Cerebellar nuclear complex (tissue), 1 donor: ENCODE data around the gene NPIPB8.
"Not testable (repeated sequence)": the region's sequence is repeated elsewhere in the genome, so short reads cannot be mapped to it uniquely, and the experiment has no call there.

ENCODE experiments used
- DNase-seq, 2 experiments: peaks; one replicate each; lab custom pipeline; 2025; lab: John Stamatoyannopoulos, UW

Gene NPIPB8

GRCh38 chr16:28636093-28636823, 1.6 kb upstream of the NPIPB8 start:
- DNase-seq = not testable (repeated sequence)

- DNase-seq = not testable (repeated sequence)
Observed at GRCh38 chr16:28638359-28638758, 494 bp downstream of the NPIPB8 start.

GRCh38 chr16:28639959-28640358, 2.1 kb downstream of the NPIPB8 start:
- not testable (repeated sequence) for DNase-seq

DNA sequence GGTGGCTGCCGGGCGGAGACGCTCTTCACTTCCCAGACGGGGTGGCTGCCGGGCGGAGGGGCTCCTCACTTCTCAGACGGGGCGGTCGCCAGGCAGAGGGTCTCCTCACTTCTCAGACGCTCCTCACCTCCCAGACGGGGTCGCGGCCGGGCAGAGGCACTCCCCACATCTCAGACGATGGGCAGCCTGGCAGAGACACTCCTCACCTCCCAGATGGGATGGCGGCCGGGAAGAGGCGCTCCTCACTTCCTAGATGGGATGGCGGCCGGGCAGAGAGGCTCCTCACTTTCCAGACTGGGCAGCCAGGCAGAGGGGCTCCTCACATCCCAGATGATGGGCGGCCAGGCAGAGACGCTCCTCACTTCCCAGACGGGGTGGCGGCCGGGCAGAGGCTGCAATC, 28.4 kb downstream of the NPIPB8 start:
- DNase-seq = not testable (repeated sequence)

- DNase-seq = not testable (repeated sequence)
Observed at GRCh38 chr16:28667480-28667879, 29.6 kb downstream of the NPIPB8 start.

DNA sequence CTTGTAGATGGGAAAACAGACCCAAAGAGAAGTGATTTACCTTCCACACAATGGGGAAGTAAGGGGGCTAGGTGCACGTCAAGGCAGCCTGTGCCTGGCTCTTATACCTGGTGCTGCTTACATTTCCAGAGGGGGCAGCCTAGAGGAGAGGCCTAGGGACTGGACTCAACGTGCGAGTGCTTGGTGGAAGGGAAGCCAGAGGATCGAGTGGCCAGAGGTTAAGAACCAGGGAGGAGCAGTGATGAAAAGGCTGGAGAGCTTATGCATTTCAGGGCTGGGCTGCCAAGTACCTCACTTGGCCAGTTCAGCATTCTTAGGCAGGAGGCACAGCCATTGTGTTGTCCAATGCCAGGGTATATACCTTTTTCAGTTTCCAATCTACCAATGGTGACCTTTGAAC, 30.3 kb downstream of the NPIPB8 start:
- DNase-seq = not testable (repeated sequence)

DNA sequence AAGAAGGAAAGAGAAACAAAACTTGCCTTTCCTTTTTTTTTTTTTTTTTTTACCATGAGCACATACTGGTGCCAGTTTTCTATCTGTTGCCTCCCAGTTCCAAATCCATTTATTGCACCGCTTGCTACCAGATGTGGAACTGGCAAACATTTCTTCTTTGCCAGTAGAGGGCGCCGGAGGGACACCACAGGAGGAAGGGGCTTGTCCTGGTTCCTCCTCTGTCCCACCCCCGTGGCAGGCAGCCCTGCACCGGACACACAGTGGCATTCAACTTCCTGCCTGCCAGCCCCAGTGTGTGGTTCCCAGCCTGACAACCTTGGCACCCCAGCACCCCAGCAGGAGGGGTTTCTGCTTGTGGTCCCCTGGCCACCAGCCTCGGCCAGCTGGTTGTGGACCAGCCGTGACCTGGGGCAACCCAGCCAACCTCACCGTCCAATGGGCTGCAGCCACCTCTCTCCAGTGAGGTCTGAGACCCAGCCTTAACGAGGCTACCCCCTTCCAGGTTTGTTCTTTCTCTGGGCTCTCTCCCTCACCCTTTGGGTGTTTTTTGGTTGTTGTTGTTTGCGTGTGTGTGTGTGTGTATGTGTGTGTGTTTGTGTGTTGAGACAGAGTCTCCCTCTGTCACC, 50.6 kb downstream of the NPIPB8 start:
- DNase-seq = not testable (repeated sequence)

DNA sequence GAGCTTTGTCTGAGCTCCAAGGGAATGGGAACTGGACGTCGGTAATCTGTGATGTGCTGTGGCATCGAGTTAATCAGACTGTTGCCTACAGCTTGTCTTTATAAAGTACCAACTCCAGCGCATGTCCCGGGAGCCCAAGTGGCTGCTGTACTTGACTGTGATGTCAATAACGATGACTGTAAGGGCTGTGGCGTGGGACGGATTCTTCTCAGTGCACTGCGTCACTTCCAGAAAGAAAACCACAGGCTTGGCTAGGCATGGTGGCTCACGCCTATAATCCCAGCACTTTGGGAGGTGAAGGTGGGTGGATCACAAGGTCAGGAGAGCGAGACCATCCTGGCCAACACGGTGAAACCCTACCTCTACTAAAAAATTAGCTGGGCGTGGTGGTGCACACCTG, 51.6 kb downstream of the NPIPB8 start:
- not testable (repeated sequence) for DNase-seq

GRCh38 chr16:28691722-28692121, 53.9 kb downstream of the NPIPB8 start:
- not testable (repeated sequence) for DNase-seq

- not testable (repeated sequence) for DNase-seq
Observed at GRCh38 chr16:28693257-28693950, 55.5 kb downstream of the NPIPB8 start.

GRCh38 chr16:28699792-28700191, 61.9 kb downstream of the NPIPB8 start:
- DNase-seq = not testable (repeated sequence)

- not testable (repeated sequence) for DNase-seq
Observed at GRCh38 chr16:28700349-28700748, 62.5 kb downstream of the NPIPB8 start.

GRCh38 chr16:28701384-28701783, 63.5 kb downstream of the NPIPB8 start:
- not testable (repeated sequence) for DNase-seq

- DNase-seq = not testable (repeated sequence)
Observed at GRCh38 chr16:28704246-28704645, 66.4 kb downstream of the NPIPB8 start.
